ENCODE data around the gene CDH2.

DNA sequence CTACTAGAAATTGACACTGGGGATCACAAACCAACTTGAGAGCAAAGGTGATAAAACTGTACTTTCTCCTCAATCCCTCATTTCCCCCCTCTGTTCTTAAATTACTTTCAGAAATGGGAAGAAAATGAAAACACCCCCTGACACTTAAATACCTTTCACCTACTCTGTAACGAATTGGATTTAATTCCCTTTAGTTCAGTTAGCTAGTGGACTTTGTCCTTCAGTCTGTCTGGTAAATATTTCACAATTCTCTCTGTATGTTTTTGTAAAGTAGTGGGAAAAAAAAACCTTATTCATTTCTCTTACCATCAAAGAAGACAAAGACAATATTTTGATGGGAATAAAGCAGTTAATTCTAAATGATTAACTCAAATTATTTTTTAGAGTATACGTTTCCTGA is 85.7 kb downstream of the CDH2 start:
- TF ChIP-seq, protein P1, sequence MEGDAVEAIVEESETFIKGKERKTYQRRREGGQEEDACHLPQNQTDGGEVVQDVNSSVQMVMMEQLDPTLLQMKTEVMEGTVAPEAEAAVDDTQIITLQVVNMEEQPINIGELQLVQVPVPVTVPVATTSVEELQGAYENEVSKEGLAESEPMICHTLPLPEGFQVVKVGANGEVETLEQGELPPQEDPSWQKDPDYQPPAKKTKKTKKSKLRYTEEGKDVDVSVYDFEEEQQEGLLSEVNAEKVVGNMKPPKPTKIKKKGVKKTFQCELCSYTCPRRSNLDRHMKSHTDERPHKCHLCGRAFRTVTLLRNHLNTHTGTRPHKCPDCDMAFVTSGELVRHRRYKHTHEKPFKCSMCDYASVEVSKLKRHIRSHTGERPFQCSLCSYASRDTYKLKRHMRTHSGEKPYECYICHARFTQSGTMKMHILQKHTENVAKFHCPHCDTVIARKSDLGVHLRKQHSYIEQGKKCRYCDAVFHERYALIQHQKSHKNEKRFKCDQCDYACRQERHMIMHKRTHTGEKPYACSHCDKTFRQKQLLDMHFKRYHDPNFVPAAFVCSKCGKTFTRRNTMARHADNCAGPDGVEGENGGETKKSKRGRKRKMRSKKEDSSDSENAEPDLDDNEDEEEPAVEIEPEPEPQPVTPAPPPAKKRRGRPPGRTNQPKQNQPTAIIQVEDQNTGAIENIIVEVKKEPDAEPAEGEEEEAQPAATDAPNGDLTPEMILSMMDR (optimal IDR thresholded peaks at IDR 0.05 in 1 of 3, IDR thresholded peaks at IDR 0.05 in 1 of 3, conservative IDR thresholded peaks at IDR 0.05 in 1 of 3; ENCODE audit: extremely low read depth in 1 of 3, insufficient read depth in 2 of 3, low read length in 3 of 3) = no peak
- no peak for TF ChIP-seq EZH2 (IDR thresholded peaks at IDR 0.05; ENCODE audit: low read length)

Data from keratinocyte (primary cell).